ENCODE data around the gene P3R3URF.

- TF ChIP-seq CTCF (IDR thresholded peaks at IDR 0.05): no peak
- TF ChIP-seq POLR2A (IDR thresholded peaks at IDR 0.05): no peak
Measured at GRCh38 chr1:46172321-46172720, 4.0 kb downstream of the P3R3URF start.

Measured in prostate gland (tissue), 2 donors.